H1 (cell line): ENCODE results near the gene DLG5. TPM values are rescaled to one million over a fixed set of nuclear protein-coding genes. Genes with fewer than 3 reads are reported as not detected.

Experiments
- CTCF ChIA-PET: fragments of 300-600 bp; sonication (Branson Sonifier 250); formaldehyde crosslinking; loops from one replicate; lab custom pipeline; 2021; ENCODE audit not compliant: partially characterized antibody; lab: Charles Lee
- POLR2A ChIA-PET: fragments of 300-600 bp; sonication (Branson Sonifier 250); formaldehyde crosslinking; loops from one replicate; lab custom pipeline; 2021; ENCODE audit warnings: inconsistent platforms; ENCODE audit not compliant: partially characterized antibody; lab: Charles Lee
- DNase-seq, 2 experiments: peaks; one replicate each; pipeline versions ENCODE4 v3.0.0 to v3.0.0-alpha.2; 2010 to 2022; ENCODE audit warnings: low spot score in 2 of 2, low read depth in 1 of 2, mixed read lengths in 1 of 2
- FAIRE-seq: peaks from 2 replicates; lab custom pipeline; 2011; peaks lifted over from hg19 to GRCh38; lab: Jason Lieb, UNC
- H2AFZ ChIP-seq: 2 replicates; pipeline ENCODE4 v1.8.1; 2012; ENCODE audit warnings: low read length, inconsistent platforms
- H2AK5ac ChIP-seq: 2 replicates; pipeline ENCODE4 v1.6.1; 2013; ENCODE audit warnings: low read depth, low read length
- H2BK120ac ChIP-seq: replicated peaks from 2 replicates; pipeline ENCODE3; 2013; ENCODE audit warnings: low read depth, low read length, inconsistent platforms
- H2BK12ac ChIP-seq: 2 replicates; pipeline ENCODE4 v1.6.1; 2013; ENCODE audit warnings: low read depth, low read length
- H2BK15ac ChIP-seq: 2 replicates; pipeline ENCODE4 v1.6.1; 2013; ENCODE audit warnings: low read length
- H2BK20ac ChIP-seq: 2 replicates; pipeline ENCODE4 v1.6.1; 2013; ENCODE audit warnings: low read length
- H2BK5ac ChIP-seq: 2 replicates; pipeline ENCODE4 v1.6.1; 2013; ENCODE audit warnings: low read depth, low read length
- H3K14ac ChIP-seq: 2 replicates; pipeline ENCODE4 v1.6.1; 2013; ENCODE audit warnings: inconsistent platforms; ENCODE audit not compliant: insufficient read length
- H3K18ac ChIP-seq: 2 replicates; pipeline ENCODE4 v1.6.1; 2013; ENCODE audit warnings: low read length; ENCODE audit errors: extremely low read depth
- H3K23ac ChIP-seq: 2 replicates; pipeline ENCODE4 v1.6.1; 2013; ENCODE audit warnings: inconsistent platforms; ENCODE audit not compliant: insufficient read length
- H3K23me2 ChIP-seq: 2 replicates; pipeline ENCODE4 v1.6.1; 2013; ENCODE audit warnings: low read depth, low read length
- H3K27ac ChIP-seq: 2 replicates; pipeline ENCODE4 v1.6.1; 2011; ENCODE audit warnings: low read depth, low read length, inconsistent platforms
- H3K27me3 ChIP-seq, 4 experiments: replicated peaks in 1 of 4; 1 replicate in 1 of 4; 2 replicates in 3 of 4; pipeline versions ENCODE4 v1.6.1 to v1.8.1; 2011 to 2013; ENCODE audit warnings: low read length in 3 of 4, mild to moderate bottlenecking in 3 of 4, inconsistent platforms in 2 of 4, mixed read lengths in 2 of 4, moderate library complexity in 1 of 4; ENCODE audit not compliant: control insufficient read depth in 3 of 4, insufficient read depth in 3 of 4; ENCODE audit errors: extremely low read depth in 1 of 4
- H3K36me3 ChIP-seq, 4 experiments: 2 replicates each; pipeline versions ENCODE4 v1.6.1 to v1.8.1; 2011 to 2013; ENCODE audit warnings: mild to moderate bottlenecking in 4 of 4, low read length in 3 of 4, moderate library complexity in 2 of 4, control low read depth in 1 of 4, inconsistent platforms in 1 of 4; ENCODE audit not compliant: insufficient read depth in 4 of 4, control insufficient read depth in 2 of 4
- H3K4ac ChIP-seq: replicated peaks from 2 replicates; pipeline ENCODE3; 2013; ENCODE audit warnings: low read length, low read depth, mixed read lengths, inconsistent platforms; ENCODE audit not compliant: insufficient read length
- H3K4me1 ChIP-seq, 4 experiments: replicated peaks in 1 of 4; 1 replicate in 1 of 4; 2 replicates in 3 of 4; pipeline versions ENCODE4 v1.6.1 to v1.8.1; 2011 to 2013; ENCODE audit warnings: low read length in 3 of 4, inconsistent platforms in 2 of 4, mixed read lengths in 1 of 4; ENCODE audit not compliant: insufficient read depth in 4 of 4, control insufficient read depth in 3 of 4
- H3K4me2 ChIP-seq, 2 experiments: 2 replicates each; pipeline versions ENCODE4 v1.6.1 to v1.8.1; 2011 to 2013; ENCODE audit warnings: low read depth in 2 of 2, low read length in 2 of 2, control low read depth in 1 of 2, inconsistent platforms in 1 of 2, mild to moderate bottlenecking in 1 of 2; ENCODE audit not compliant: insufficient read depth in 1 of 2
- H3K4me3 ChIP-seq, 4 experiments: fragments of 200-600, 300-600 bp in 1 of 4; sonication (generic), shearing (Covaris generic), sonication (Bioruptor Twin) in 1 of 4; 2 replicates each; pipeline versions ENCODE4 v1.5.1 to v1.8.1; 2011 to 2016; ENCODE audit warnings: low read length in 4 of 4, low read depth in 3 of 4, control low read depth in 2 of 4, inconsistent platforms in 2 of 4, mild to moderate bottlenecking in 2 of 4, mixed read lengths in 1 of 4, moderate library complexity in 1 of 4; ENCODE audit not compliant: insufficient read depth in 2 of 4; ENCODE audit errors: extremely low read depth in 1 of 4
- H3K56ac ChIP-seq: replicated peaks from 2 replicates; pipeline ENCODE3; 2013; ENCODE audit warnings: low read depth, mild to moderate bottlenecking, mixed read lengths, low read length, inconsistent platforms; ENCODE audit not compliant: insufficient read length
- H3K79me1 ChIP-seq: 2 replicates; pipeline ENCODE4 v1.6.1; 2013; ENCODE audit warnings: low read depth, low read length, control low read depth
- H3K79me2 ChIP-seq, 2 experiments: 2 replicates each; pipeline versions ENCODE4 v1.6.1 to v1.8.1; 2012 to 2013; ENCODE audit warnings: low read length in 2 of 2, mild to moderate bottlenecking in 2 of 2, inconsistent platforms in 1 of 2; ENCODE audit not compliant: insufficient read depth in 2 of 2, control insufficient read depth in 1 of 2
- H3K9ac ChIP-seq, 4 experiments: replicated peaks in 1 of 4; 1 replicate in 1 of 4; 2 replicates in 3 of 4; pipeline versions ENCODE4 v1.6.1 to v1.8.1; 2011 to 2013; ENCODE audit warnings: low read depth in 3 of 4, low read length in 3 of 4, control low read depth in 2 of 4, mild to moderate bottlenecking in 2 of 4, moderate library complexity in 2 of 4, inconsistent platforms in 1 of 4; ENCODE audit errors: extremely low read depth in 1 of 4
- H3K9me3 ChIP-seq, 2 experiments: 2 replicates each; pipeline versions ENCODE4 v1.6.1 to v1.8.1; 2012 to 2013; ENCODE audit warnings: mild to moderate bottlenecking in 2 of 2, moderate library complexity in 2 of 2, control low read depth in 1 of 2, inconsistent platforms in 1 of 2, low read depth in 1 of 2, low read length in 1 of 2, mixed read lengths in 1 of 2; ENCODE audit not compliant: insufficient read depth in 2 of 2
- H4K20me1 ChIP-seq, 2 experiments: replicated peaks in 1 of 2; 2 replicates each; pipeline versions ENCODE3 to v1.8.1; 2011 to 2013; ENCODE audit warnings: inconsistent platforms in 2 of 2, low read length in 2 of 2, mild to moderate bottlenecking in 1 of 2; ENCODE audit not compliant: insufficient read depth in 2 of 2, control insufficient read depth in 1 of 2
- H4K5ac ChIP-seq: 2 replicates; pipeline ENCODE4 v1.6.1; 2013; ENCODE audit warnings: low read length, low read depth, mixed read lengths, inconsistent platforms; ENCODE audit not compliant: insufficient read length
- H4K8ac ChIP-seq: 2 replicates; pipeline ENCODE4 v1.8.0; 2013; ENCODE audit warnings: mild to moderate bottlenecking, moderate library complexity, low read length, inconsistent platforms; ENCODE audit not compliant: insufficient read depth; ENCODE audit errors: extremely low read depth
- H4K91ac ChIP-seq: replicated peaks from 2 replicates; pipeline ENCODE3; 2013; ENCODE audit warnings: low read length, mixed read lengths, inconsistent platforms; ENCODE audit not compliant: insufficient read length
- CBX8 ChIP-seq: fragments of 300-800, 300-1000 bp; sonication (generic); IDR thresholded peaks from 2 replicates; pipeline ENCODE4 v1.7.1; 2016; ENCODE audit warnings: low read depth, low read length, borderline replicate concordance
- TBP ChIP-seq: IDR thresholded peaks from 2 replicates; pipeline ENCODE4 v1.6.1; 2011; ENCODE audit warnings: low read depth, low read length, improper control_type of control experiment
- WGBS, 2 experiments: shearing (Covaris generic) in 1 of 2; methylation state at CpG; one replicate each; pipeline versions ENCODE4 v1.1.6 to v1.1.7; 2013 to 2015; ENCODE audit warnings: low lambda C conversion rate in 2 of 2, mixed read lengths in 2 of 2, inconsistent platforms in 1 of 2, low coverage in 1 of 2, missing lambda C conversion rate in 1 of 2; ENCODE audit not compliant: insufficient replicate concordance in 2 of 2, insufficient coverage in 1 of 2, insufficient read length in 1 of 2; ENCODE audit errors: extremely low coverage in 1 of 2, missing lambda C conversion rate in 1 of 2; 5-methylcytosine and 5-hydroxymethylcytosine counted together
- polyA plus RNA-seq, 7 experiments: library from polyadenylated mRNA; depleted of rRNA in 3 of 7; stranded (reverse) in 5 of 7; unstranded in 2 of 7; fragments of >200 nt in 5 of 7; fragments of 200-250 nt in 2 of 7; gene quantifications; 1 replicate in 5 of 7; 2 replicates in 1 of 7; 4 replicates in 1 of 7; pipeline versions ENCODE4 v1.2.1 to v1.2.3, GENCODE V29; 2011 to 2013; ENCODE audit warnings: missing spikeins in 2 of 7, mixed read lengths in 2 of 7
- total RNA-seq: library from RNA; stranded (reverse); fragmentation: NEBNext Ultra II Directional; extraction: Animal tissue kit (Norgen Biotek cat#: 25700); gene quantifications from 2 replicates; pipeline ENCODE4 v1.2.1, GENCODE V29; 2021
- TF ChIP-seq, protein P1 (sequence below): IDR thresholded peaks from 2 replicates; pipeline ENCODE4 v1.6.1; 2011; ENCODE audit warnings: low read length, improper control_type of control experiment

DLG5 gene
- total and polyA plus RNA-seq, 2 of the 8 experiments (the other 6 are each of a cell fraction or from before 2014, with no cell fraction given) = 15.6 to 71.4 TPM

DNA sequence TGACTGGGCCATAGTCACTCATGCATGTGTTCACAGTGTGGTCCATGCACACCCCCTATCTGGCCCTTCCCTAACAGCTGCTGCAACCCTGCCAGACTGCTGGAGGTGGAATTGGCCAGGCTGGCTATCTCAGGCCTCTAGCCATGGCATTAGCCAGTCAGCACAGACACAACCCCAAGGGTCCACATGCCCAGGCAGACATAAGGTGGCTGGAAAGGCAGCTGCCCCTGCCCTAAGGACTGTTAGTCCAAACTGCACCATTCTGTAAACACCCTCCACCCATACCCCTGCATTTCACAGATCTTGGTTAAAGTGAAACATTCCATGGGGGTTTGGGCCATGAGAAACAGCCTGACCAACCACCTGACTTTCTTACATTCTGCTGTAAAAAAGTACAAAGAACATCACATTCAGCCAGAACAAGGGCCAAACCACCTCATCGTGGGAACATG lies 151.6 kb downstream of the DLG5 start:
- no peaks in the 10 kb centered on the region for H4K20me1 ChIP-seq
- H3K14ac ChIP-seq = no peak overlapping the region
- H3K23ac ChIP-seq = no peak overlapping the region
- no peaks in the 10 kb centered on the region for H3K79me2 ChIP-seq
- H3K18ac ChIP-seq = no peak overlapping the region
- peaks cover 0 to 12% of the 10 kb centered on the region in 2 experiments; a peak in 3 of 4 replicates for H3K9me3 ChIP-seq
- no peak overlapping the region for H3K4ac ChIP-seq
- ChIA-PET CTCF (interaction anchor here (0.6 to 3.3 kb wide), 6 partner anchors 18 to 681 kb away, joined by 3 to 12 read pairs (median 3); no protein-coding TSS in a partner anchor), POLR2A (interaction anchor here (0.6 to 0.9 kb wide), 2 partner anchors 11 to 83 kb away, joined by 3 to 4 read pairs; no protein-coding TSS in a partner anchor)
- no peak overlapping the region for H3K9ac ChIP-seq
- H3K27me3 ChIP-seq = no peaks in the 10 kb centered on the region
- H2BK5ac ChIP-seq = no peak overlapping the region
- H2AFZ ChIP-seq = no peak overlapping the region
- H2BK120ac ChIP-seq = no peak overlapping the region
- no peak overlapping the region for H3K4me3 ChIP-seq
- no peaks in the 10 kb centered on the region for H3K23me2 ChIP-seq
- no peak overlapping the region for H3K56ac ChIP-seq
- no peak overlapping the region for H2AK5ac ChIP-seq
- 84% methylated on average over 1 of the region's 1 CpG; no CpG with 5 or more reads in 1 of the 2 experiments for WGBS, 2 experiments
- DNase-seq (peak in 1 of 2 experiments; percentile 37), FAIRE-seq (no peak)
- H4K5ac ChIP-seq = no peak overlapping the region
- no peak overlapping the region for H2BK12ac ChIP-seq
- no peaks in the 10 kb centered on the region for H3K79me1 ChIP-seq
- no peaks in the 10 kb centered on the region for H3K4me1 ChIP-seq
- H3K27ac ChIP-seq = no peak overlapping the region
- H2BK20ac ChIP-seq = no peak overlapping the region
- peak overlapping the region; percentile 14; the same call in 1 of the 2 replicates for H4K8ac ChIP-seq
- no peak overlapping the region for H4K91ac ChIP-seq
- no peak overlapping the region for H2BK15ac ChIP-seq
- no peaks in the 10 kb centered on the region for H3K36me3 ChIP-seq
- H3K4me2 ChIP-seq = no peak overlapping the region
- no peak for TF ChIP-seq CBX8
- no peak for TF ChIP-seq TBP
- TF ChIP-seq, protein P1, sequence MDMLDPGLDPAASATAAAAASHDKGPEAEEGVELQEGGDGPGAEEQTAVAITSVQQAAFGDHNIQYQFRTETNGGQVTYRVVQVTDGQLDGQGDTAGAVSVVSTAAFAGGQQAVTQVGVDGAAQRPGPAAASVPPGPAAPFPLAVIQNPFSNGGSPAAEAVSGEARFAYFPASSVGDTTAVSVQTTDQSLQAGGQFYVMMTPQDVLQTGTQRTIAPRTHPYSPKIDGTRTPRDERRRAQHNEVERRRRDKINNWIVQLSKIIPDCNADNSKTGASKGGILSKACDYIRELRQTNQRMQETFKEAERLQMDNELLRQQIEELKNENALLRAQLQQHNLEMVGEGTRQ = no peak
